ENCODE data around the gene CCDC74B. TPM values are rescaled to one million over a fixed set of nuclear protein-coding genes. Genes with fewer than 3 reads are reported as not detected.
"Not testable (repeated sequence)": the region's sequence is repeated elsewhere in the genome, so short reads cannot be mapped to it uniquely, and the experiment has no call there.

CCDC74B gene
- total and polyA plus RNA-seq, 7 donors = 0.60 to 9.7 (median 3.6) TPM; not detected in 1

DNA sequence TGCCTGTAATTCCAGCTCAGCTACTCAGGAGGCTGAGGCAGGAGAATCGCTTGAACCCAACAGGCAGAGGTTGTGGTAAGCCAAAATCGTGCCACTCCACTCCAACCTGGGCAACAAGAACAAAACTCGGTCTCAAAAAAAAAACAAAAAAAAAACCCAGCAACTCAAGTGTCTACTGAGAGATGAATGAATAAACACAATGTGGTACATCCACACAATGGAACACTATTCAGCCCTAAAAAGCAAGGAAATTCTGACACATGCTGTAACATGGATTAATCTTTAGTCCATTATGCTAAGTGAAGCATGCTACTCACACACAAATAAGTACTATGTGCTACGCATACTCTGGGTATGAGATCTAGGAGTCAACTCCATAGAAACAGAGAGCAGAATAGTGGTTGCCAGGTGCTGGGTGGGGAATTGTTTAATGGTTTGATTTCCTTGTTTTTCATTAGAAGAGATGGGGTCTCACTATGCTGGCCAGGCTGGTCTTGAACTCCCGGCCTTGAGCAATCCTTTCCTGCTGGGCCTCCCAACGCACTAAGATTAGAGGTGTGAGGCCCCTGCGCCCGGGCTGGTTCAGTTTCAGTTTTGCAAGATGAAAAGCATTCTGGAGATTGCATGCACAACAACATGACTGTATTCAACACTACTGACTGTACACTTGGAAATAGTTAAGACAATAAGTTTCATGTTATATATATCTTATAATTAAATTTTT lies 20.5 kb upstream of the CCDC74B start:
- Histone ChIP-seq H3K4me1 (no peaks in the 10 kb centered on the region), H3K27me3 (no peaks in the 10 kb centered on the region), H3K27ac (no peak overlapping the region), H3K36me3 (peaks cover 0 to 83% (median 35%) of the 10 kb centered on the region in 4 donors), H3K9me3 (no peaks in the 10 kb centered on the region), H3K4me3 (no peak overlapping the region)
- DNase-seq = no peak
- intact Hi-C loops (cut with DNase I) = no loop called here
- no peak for TF ChIP-seq EP300 (IDR thresholded peaks at IDR 0.05)
- 96 to 97% methylated on average over 8 of the region's 8 CpGs for WGBS, 2 donors

GRCh38 chr2:130162968-130163367 lies 18.1 kb upstream of the CCDC74B start:
- no peak for TF ChIP-seq POLR2AphosphoS5 (IDR thresholded peaks at IDR 0.05)
- TF ChIP-seq EP300 (IDR thresholded peaks at IDR 0.05) = no peak
- TF ChIP-seq CTCF (IDR thresholded peaks at IDR 0.05) = no peak
- TF ChIP-seq POLR2A (IDR thresholded peaks at IDR 0.05) = no peak
- Histone ChIP-seq H3K27me3 (no peaks in the 10 kb centered on the region), H3K36me3 (peaks cover 0 to 81% (median 33%) of the 10 kb centered on the region in 4 donors), H3K27ac (no peak overlapping the region), H3K4me3 (no peak overlapping the region), H3K9me3 (no peaks in the 10 kb centered on the region), H3K4me1 (no peaks in the 10 kb centered on the region)
- DNase-seq = no peak
- intact Hi-C loops (cut with DNase I) = no loop called here
- WGBS, 2 donors = 95% methylated on average over 9 of the region's 9 CpGs

GRCh38 chr2:130162486-130162885 lies 17.6 kb upstream of the CCDC74B start:
- H3K36me3 ChIP-seq = peaks cover 0 to 76% (median 30%) of the 10 kb centered on the region in 4 donors
- H3K27ac ChIP-seq; DNase-seq; intact Hi-C loops (cut with DNase I); H3K4me1 ChIP-seq; H3K9me3 ChIP-seq; H3K27me3 ChIP-seq; H3K4me3 ChIP-seq: not testable (repeated sequence)
- WGBS, 2 donors = 95% methylated on average over 7 of the region's 7 CpGs

DNA sequence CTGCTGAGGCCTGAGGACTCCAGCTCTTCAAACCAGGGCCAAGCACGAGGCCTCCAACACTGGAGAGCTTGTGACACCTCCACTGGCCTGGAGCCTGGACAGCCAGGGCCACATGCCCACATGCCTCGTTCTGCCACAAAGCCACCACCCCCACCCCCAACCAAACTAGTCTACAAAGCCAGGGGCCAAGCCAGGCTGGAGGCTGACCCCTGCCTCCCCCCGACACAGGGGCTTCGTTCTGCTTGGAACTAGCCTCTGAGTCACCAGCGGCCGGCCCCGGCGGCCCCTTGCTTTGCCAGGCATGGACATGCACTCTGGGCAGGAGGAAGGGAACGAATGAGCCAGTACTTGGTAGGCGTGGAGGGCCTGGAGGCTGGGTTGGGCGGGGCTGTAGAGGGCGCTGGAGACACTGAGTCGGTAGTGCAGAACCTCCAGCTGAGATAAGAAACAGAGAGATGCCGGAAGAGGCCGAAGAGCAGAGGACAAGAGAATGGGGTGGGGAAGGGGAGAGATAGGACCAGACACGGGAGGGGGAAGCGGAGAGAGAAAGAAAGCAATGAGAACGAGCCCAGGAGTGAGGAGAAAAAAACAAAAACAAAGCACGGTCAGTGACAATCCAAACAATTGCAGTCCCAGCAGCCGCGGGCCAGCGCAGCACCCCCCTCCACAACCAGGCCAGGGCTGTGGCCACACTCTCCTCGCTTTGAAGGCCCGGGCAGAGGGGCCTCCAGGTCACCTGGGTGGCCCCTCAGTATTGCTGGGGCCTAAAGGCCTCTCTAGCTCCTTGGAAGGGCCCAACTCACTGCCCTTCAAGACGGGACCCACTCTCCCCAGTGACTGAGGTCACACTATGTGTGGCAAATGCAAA lies 16.2 kb upstream of the CCDC74B start:
- H3K4me1 ChIP-seq; H3K9me3 ChIP-seq; H3K4me3 ChIP-seq; H3K27me3 ChIP-seq; H3K27ac ChIP-seq; intact Hi-C loops (cut with DNase I); DNase-seq: not testable (repeated sequence)
- 84 to 87% methylated on average over 25 of the region's 25 CpGs for WGBS, 2 donors
- H3K36me3 ChIP-seq = peaks cover 0 to 62% (median 19%) of the 10 kb centered on the region in 4 donors

- intact Hi-C loops (cut with DNase I) = no loop called here
- no peak for TF ChIP-seq POLR2A (IDR thresholded peaks at IDR 0.05)
- TF ChIP-seq POLR2AphosphoS5 (IDR thresholded peaks at IDR 0.05) = no peak
- no peak for TF ChIP-seq CTCF (IDR thresholded peaks at IDR 0.05)
- TF ChIP-seq EP300 (IDR thresholded peaks at IDR 0.05) = no peak
- peaks cover 0 to 53% (median 15%) of the 10 kb centered on the region in 4 donors for H3K36me3 ChIP-seq
- 94 to 97% methylated on average over 6 of the region's 6 CpGs for WGBS, 2 donors
- H3K4me1 ChIP-seq = no peaks in the 10 kb centered on the region
- H3K9me3 ChIP-seq = no peaks in the 10 kb centered on the region
- no peak overlapping the region for H3K27ac ChIP-seq
- DNase-seq = no peak
- no peaks in the 10 kb centered on the region for H3K27me3 ChIP-seq
- no peak overlapping the region for H3K4me3 ChIP-seq
These were observed 15.2 kb upstream of the CCDC74B start for GRCh38 chr2:130160131-130160530.

DNA sequence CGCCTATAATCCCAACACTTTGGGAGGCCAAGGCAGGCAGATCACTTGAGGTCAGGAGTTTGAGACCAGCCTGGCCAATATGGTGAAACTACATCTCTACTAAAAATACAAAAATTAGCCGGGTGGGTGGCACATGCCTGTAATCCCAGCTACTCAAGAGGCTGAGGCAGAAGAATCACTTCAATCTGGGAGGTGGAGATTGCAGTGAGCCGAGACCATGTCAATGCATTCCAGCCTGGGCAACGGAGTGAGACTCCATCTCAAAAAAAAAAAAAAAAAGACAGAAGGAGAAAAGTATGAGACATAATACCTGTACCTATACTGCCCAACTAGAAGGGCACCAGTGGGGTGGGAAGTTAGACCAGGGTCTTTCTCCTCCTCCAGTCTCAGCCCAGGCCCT lies 14.5 kb upstream of the CCDC74B start:
- H3K27me3 ChIP-seq; H3K9me3 ChIP-seq; H3K4me3 ChIP-seq; DNase-seq; H3K27ac ChIP-seq; H3K4me1 ChIP-seq; intact Hi-C loops (cut with DNase I): not testable (repeated sequence)
- 93 to 95% methylated on average over 4 of the region's 4 CpGs for WGBS, 2 donors
- peaks cover 0 to 53% (median 15%) of the 10 kb centered on the region in 4 donors for H3K36me3 ChIP-seq
